ENCODE data around the gene PHRF1. TPM values are rescaled to one million over a fixed set of nuclear protein-coding genes. Genes with fewer than 3 reads are reported as not detected.

Gene PHRF1
- total RNA-seq, 1 experiment from 2014 or later: 45.5 TPM

DNA sequence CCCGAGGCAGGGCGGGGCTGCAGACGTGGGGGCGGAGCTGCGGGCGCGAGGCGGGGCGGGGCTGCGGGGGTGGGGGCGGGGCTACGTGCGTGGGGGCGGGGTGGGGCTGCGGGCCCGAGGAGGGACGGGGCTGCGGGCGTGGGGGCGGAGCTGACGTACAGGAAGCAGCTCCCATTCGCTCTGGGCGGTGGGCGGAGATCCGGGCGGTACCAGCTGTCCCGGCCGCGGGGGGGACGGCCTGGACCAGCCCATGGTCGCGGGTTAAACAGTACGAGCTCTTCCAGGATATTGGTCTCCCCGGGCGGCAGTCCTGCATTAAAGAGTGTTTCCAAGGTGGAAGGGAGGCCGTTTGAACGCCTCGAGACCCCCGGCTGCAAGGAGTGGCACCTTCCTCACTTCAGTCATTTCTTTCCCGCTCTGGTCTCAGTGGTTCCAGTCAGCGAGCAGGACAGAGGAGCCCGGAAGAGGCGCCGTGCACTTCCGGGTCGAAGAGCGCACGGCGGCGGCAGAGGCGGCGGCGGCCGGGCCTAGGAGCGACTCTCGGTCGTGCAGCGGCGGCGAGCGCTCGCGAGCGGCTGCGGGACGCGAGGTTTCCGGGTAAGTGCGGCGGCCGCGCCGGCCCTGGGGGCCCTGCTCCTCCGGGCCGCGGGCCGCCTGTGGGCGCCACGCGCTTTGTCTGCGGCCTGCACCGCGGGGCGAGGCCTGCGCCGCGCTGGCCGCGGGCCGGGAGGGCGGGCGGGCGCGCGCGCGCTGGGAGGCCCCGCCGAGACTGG lies at the start of gene PHRF1 (continued):
- TF ChIP-seq, protein P1, sequence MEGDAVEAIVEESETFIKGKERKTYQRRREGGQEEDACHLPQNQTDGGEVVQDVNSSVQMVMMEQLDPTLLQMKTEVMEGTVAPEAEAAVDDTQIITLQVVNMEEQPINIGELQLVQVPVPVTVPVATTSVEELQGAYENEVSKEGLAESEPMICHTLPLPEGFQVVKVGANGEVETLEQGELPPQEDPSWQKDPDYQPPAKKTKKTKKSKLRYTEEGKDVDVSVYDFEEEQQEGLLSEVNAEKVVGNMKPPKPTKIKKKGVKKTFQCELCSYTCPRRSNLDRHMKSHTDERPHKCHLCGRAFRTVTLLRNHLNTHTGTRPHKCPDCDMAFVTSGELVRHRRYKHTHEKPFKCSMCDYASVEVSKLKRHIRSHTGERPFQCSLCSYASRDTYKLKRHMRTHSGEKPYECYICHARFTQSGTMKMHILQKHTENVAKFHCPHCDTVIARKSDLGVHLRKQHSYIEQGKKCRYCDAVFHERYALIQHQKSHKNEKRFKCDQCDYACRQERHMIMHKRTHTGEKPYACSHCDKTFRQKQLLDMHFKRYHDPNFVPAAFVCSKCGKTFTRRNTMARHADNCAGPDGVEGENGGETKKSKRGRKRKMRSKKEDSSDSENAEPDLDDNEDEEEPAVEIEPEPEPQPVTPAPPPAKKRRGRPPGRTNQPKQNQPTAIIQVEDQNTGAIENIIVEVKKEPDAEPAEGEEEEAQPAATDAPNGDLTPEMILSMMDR (IDR thresholded peaks at IDR 0.05 in 2 of 3, conservative IDR thresholded peaks at IDR 0.05 in 1 of 3; ENCODE audit: borderline replicate concordance in 1 of 3, insufficient read depth in 1 of 3, low read depth in 2 of 3, low read length in 2 of 3): no peak
- TF ChIP-seq ZFX (IDR thresholded peaks at IDR 0.05) (peak; percentile 100), ELF1 (IDR thresholded peaks at IDR 0.05; ENCODE audit: borderline replicate concordance, low read depth) (no peak), RAD21 (IDR thresholded peaks at IDR 0.05; ENCODE audit: low read depth) (no peak), CEBPB (IDR thresholded peaks at IDR 0.05; ENCODE audit: low read depth) (no peak), EZH2phosphoT487 (IDR thresholded peaks at IDR 0.05; ENCODE audit: borderline replicate concordance) (no peak), TCF7L2 (IDR thresholded peaks at IDR 0.05; ENCODE audit: borderline replicate concordance, extremely low read depth, insufficient read depth, insufficient read length) (peak; percentile 21), SRF (IDR thresholded peaks at IDR 0.05; ENCODE audit: low read depth) (no peak), EZH2 (IDR thresholded peaks at IDR 0.05) (no peak)

DNA sequence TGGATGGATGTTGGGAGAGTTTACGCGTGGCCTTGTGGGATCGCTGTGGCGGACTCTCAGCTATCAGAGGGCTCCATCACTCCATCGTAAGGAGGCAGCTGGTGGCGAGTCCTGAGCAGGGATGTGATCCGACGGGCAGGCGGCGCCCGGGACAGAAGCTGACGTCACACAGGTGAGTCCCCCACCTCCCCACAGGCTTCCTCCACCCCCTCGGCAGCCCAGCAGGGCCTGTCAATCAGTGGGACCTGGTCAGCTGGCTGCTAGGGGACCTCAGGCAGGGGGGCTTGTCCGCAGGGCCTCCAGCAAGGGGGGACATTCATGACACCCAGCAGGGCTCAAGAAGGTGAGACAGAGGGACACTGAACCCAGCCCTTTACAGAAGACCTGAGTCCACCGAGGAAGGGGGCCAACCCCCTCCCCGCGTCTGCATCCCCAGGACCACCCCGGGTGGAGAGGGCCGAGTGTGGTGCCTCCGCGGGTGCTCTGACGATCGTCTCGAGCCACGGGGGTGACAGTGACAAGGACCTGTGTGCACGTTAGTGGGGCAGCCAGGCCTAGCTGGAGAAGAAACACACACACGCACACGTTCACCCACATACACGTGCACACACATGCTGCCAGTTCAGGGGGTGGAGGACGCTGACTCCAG lies 48.0 kb upstream of the PHRF1 start:
- no peaks in the 10 kb centered on the region for H3K9me2 ChIP-seq (ENCODE audit: insufficient read depth)
- H3K27me3 ChIP-seq (ENCODE audit: insufficient read depth, low read length): no peaks in the 10 kb centered on the region
- BruUV-seq (replicated peaks): no TSS peak
- intact Hi-C loops (cut with micrococcal nuclease): no loop called here
- DNase-seq (ENCODE audit: low read depth, low spot score) (no peak), ATAC-seq (no peak)
- no peak overlapping the region for H3K4me2 ChIP-seq (ENCODE audit: low read length)
- ChIA-PET CTCF (no interaction called here), POLR2A (no interaction called here), RAD21 (ENCODE audit: low non-redundant PET in 1 of 2, low total read pairs in 2 of 2, uncharacterized antibody in 2 of 2, unreplicated experiment in 2 of 2) (no interaction called here)
- no peak overlapping the region for H3K4me3 ChIP-seq (replicated peaks in 1 of 2; ENCODE audit: low read depth in 1 of 2, low read length in 2 of 2)
- peaks cover 9% of the 10 kb centered on the region; the same call in 1 of the 2 replicates for H3K79me2 ChIP-seq (ENCODE audit: insufficient read depth, low read length)
- no peak overlapping the region for H3K27ac ChIP-seq (ENCODE audit: low read depth, low read length)
- no peak overlapping the region for H2AFZ ChIP-seq (ENCODE audit: low read depth, low read length, poor library complexity, severe bottlenecking)
- H3K4me1 ChIP-seq (ENCODE audit: control insufficient read depth in 1 of 2, insufficient read depth in 2 of 2, low read length in 2 of 2): no peaks in the 10 kb centered on the region
- no peaks in the 10 kb centered on the region for H4K20me1 ChIP-seq (ENCODE audit: insufficient read depth)
- H3K9me3 ChIP-seq (ENCODE audit: control insufficient read depth in 1 of 2, insufficient read depth in 1 of 2, low read depth in 1 of 2, low read length in 2 of 2): no peaks in the 10 kb centered on the region
- peaks cover 0 to 18% of the 10 kb centered on the region in 2 experiments; a peak in 2 of 4 replicates for H3K36me3 ChIP-seq (ENCODE audit: control insufficient read depth in 1 of 2, insufficient read depth in 2 of 2, low read length in 2 of 2)
- H3K9ac ChIP-seq (ENCODE audit: low read length): no peak overlapping the region
- TF ChIP-seq CBX3 (IDR thresholded peaks at IDR 0.05; ENCODE audit: low read depth) (no peak), EGR1 (IDR thresholded peaks at IDR 0.05; ENCODE audit: low read depth) (no peak), TCF7L2 (IDR thresholded peaks at IDR 0.05; ENCODE audit: borderline replicate concordance, extremely low read depth, insufficient read depth, insufficient read length) (no peak), SIN3A (IDR thresholded peaks at IDR 0.05; ENCODE audit: low read depth) (no peak), SRF (IDR thresholded peaks at IDR 0.05; ENCODE audit: low read depth) (no peak), JUND (IDR thresholded peaks at IDR 0.05) (no peak), FOSL1 (IDR thresholded peaks at IDR 0.05; ENCODE audit: low read depth) (no peak), RAD21 (IDR thresholded peaks at IDR 0.05; ENCODE audit: low read depth) (no peak), ZFX (IDR thresholded peaks at IDR 0.05) (no peak), ZNF274 (IDR thresholded peaks at IDR 0.05; ENCODE audit: low read depth, low read length) (no peak), POLR2A (IDR thresholded peaks at IDR 0.05; ENCODE audit: borderline replicate concordance, extremely low read depth, insufficient read depth, insufficient read length) (no peak), EZH2phosphoT487 (IDR thresholded peaks at IDR 0.05; ENCODE audit: borderline replicate concordance) (no peak), EZH2 (IDR thresholded peaks at IDR 0.05) (no peak), ELF1 (IDR thresholded peaks at IDR 0.05; ENCODE audit: borderline replicate concordance, low read depth) (no peak)
- TF ChIP-seq, protein P1 (IDR thresholded peaks at IDR 0.05 in 2 of 3, conservative IDR thresholded peaks at IDR 0.05 in 1 of 3; ENCODE audit: borderline replicate concordance in 1 of 3, insufficient read depth in 1 of 3, low read depth in 2 of 3, low read length in 2 of 3): no peak
- TF ChIP-seq, protein P2, sequence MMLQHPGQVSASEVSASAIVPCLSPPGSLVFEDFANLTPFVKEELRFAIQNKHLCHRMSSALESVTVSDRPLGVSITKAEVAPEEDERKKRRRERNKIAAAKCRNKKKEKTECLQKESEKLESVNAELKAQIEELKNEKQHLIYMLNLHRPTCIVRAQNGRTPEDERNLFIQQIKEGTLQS (IDR thresholded peaks at IDR 0.05): no peak
- TF ChIP-seq, protein P3, sequence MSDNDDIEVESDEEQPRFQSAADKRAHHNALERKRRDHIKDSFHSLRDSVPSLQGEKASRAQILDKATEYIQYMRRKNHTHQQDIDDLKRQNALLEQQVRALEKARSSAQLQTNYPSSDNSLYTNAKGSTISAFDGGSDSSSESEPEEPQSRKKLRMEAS (IDR thresholded peaks at IDR 0.05): no peak

Measured in HCT116 (cell line).